Liver (tissue), 3 donors: ENCODE measurements around the gene SDE2.

Experiments
- EGR1 ChIP-seq, 2 donors: IDR thresholded peaks; 2 replicates each; pipeline ENCODE4 v1.6.1; 2016 to 2018; ENCODE audit warnings: antibody characterized with exemption in 2 of 2, low read depth in 2 of 2
- FOXA1 ChIP-seq: IDR thresholded peaks from 2 replicates; pipeline ENCODE4 v1.6.1; 2016; ENCODE audit warnings: antibody characterized with exemption
- GABPA ChIP-seq, 2 donors: IDR thresholded peaks in 1 of 2; conservative IDR thresholded peaks in 1 of 2; 2 replicates each; pipeline ENCODE4 v1.6.1; 2016; ENCODE audit warnings: antibody characterized with exemption in 2 of 2, mild to moderate bottlenecking in 1 of 2, moderate library complexity in 1 of 2
- HNF4A ChIP-seq, 2 donors: conservative IDR thresholded peaks; 2 replicates each; pipeline ENCODE4 v1.6.1; 2016; ENCODE audit warnings: antibody characterized with exemption in 2 of 2, mild to moderate bottlenecking in 2 of 2
- HNF4G ChIP-seq: IDR thresholded peaks from 2 replicates; pipeline ENCODE4 v1.6.1; 2016; ENCODE audit warnings: antibody characterized with exemption
- RAD21 ChIP-seq, 2 donors: IDR thresholded peaks; 2 replicates each; pipeline ENCODE4 v1.6.1; 2016; ENCODE audit warnings: antibody characterized with exemption in 2 of 2, mild to moderate bottlenecking in 2 of 2
- RXRA ChIP-seq, 2 donors: IDR thresholded peaks; 2 replicates each; pipeline ENCODE4 v1.6.1; 2017 to 2018; ENCODE audit warnings: antibody characterized with exemption in 2 of 2, mild to moderate bottlenecking in 1 of 2
- SP1 ChIP-seq: IDR thresholded peaks from 2 replicates; pipeline ENCODE4 v1.6.1; 2018; ENCODE audit warnings: antibody characterized with exemption, mild to moderate bottlenecking
- TAF1 ChIP-seq: conservative IDR thresholded peaks from 2 replicates; pipeline ENCODE4 v1.6.1; 2016; ENCODE audit warnings: antibody characterized with exemption, mild to moderate bottlenecking
- TF ChIP-seq, protein P1 (sequence below): fragments of 150-350 bp; IDR thresholded peaks from 2 replicates; pipeline ENCODE4 v1.5.1; 2017; ENCODE audit warnings: improper control_type of control experiment, low read depth, low read length; ENCODE audit not compliant: missing input control
- TF ChIP-seq, protein P2 (sequence below): IDR thresholded peaks from 2 replicates; pipeline ENCODE4 v1.6.1; 2016; ENCODE audit warnings: antibody characterized with exemption
- TF ChIP-seq, protein P3 (sequence below): IDR thresholded peaks from 2 replicates; pipeline ENCODE4 v1.6.1; 2016; ENCODE audit warnings: antibody characterized with exemption
- TF ChIP-seq, protein P4 (sequence below): IDR thresholded peaks from 2 replicates; pipeline ENCODE4 v1.6.1; 2016; ENCODE audit warnings: antibody characterized with exemption
- donor health status: healthy.
- donor health status: healthy.

DNA sequence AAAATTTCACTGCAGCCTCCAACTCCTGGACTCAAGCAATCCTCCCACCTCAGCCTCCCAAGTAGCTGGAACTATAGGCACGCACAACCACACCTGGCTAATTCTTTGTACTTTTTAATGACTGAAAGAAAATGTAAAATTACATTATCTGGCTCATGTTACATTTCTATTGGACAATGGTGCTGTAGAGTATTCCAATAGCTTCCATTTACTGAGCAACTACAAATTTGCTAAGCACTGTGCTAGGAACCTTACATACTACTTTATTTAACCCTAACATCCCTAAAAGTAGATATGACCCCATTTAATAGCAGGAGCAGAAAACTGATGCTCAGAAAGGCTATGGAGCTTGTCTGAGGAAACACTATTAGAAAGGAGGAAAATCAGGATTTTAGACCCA, 19.7 kb downstream of the SDE2 start:
- TF ChIP-seq, protein P1, sequence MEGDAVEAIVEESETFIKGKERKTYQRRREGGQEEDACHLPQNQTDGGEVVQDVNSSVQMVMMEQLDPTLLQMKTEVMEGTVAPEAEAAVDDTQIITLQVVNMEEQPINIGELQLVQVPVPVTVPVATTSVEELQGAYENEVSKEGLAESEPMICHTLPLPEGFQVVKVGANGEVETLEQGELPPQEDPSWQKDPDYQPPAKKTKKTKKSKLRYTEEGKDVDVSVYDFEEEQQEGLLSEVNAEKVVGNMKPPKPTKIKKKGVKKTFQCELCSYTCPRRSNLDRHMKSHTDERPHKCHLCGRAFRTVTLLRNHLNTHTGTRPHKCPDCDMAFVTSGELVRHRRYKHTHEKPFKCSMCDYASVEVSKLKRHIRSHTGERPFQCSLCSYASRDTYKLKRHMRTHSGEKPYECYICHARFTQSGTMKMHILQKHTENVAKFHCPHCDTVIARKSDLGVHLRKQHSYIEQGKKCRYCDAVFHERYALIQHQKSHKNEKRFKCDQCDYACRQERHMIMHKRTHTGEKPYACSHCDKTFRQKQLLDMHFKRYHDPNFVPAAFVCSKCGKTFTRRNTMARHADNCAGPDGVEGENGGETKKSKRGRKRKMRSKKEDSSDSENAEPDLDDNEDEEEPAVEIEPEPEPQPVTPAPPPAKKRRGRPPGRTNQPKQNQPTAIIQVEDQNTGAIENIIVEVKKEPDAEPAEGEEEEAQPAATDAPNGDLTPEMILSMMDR = no peak
- TF ChIP-seq, protein P2, sequence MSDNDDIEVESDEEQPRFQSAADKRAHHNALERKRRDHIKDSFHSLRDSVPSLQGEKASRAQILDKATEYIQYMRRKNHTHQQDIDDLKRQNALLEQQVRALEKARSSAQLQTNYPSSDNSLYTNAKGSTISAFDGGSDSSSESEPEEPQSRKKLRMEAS = no peak
- TF ChIP-seq FOXA1 (no peak), GABPA (IDR thresholded peaks at IDR 0.05 in 1 of 2, conservative IDR thresholded peaks at IDR 0.05 in 1 of 2) (no peak), TAF1 (no peak), HNF4A (conservative IDR thresholded peaks at IDR 0.05) (no peak), HNF4G (no peak), RAD21 (IDR thresholded peaks at IDR 0.05) (no peak), EGR1 (IDR thresholded peaks at IDR 0.05; ENCODE audit: low read depth in 2 of 2) (no peak), SP1 (no peak), RXRA (IDR thresholded peaks at IDR 0.05) (no peak)
- TF ChIP-seq, protein P3, sequence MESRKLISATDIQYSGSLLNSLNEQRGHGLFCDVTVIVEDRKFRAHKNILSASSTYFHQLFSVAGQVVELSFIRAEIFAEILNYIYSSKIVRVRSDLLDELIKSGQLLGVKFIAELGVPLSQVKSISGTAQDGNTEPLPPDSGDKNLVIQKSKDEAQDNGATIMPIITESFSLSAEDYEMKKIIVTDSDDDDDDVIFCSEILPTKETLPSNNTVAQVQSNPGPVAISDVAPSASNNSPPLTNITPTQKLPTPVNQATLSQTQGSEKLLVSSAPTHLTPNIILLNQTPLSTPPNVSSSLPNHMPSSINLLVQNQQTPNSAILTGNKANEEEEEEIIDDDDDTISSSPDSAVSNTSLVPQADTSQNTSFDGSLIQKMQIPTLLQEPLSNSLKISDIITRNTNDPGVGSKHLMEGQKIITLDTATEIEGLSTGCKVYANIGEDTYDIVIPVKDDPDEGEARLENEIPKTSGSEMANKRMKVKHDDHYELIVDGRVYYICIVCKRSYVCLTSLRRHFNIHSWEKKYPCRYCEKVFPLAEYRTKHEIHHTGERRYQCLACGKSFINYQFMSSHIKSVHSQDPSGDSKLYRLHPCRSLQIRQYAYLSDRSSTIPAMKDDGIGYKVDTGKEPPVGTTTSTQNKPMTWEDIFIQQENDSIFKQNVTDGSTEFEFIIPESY = no peak
- TF ChIP-seq, protein P4, sequence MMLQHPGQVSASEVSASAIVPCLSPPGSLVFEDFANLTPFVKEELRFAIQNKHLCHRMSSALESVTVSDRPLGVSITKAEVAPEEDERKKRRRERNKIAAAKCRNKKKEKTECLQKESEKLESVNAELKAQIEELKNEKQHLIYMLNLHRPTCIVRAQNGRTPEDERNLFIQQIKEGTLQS = no peak
